ENCODE measurements around the gene CNTLN.
A peak's percentile ranks its signal among the peaks of the same experiment; 100 is the strongest.
"Not testable (repeated sequence)": the region's sequence is repeated elsewhere in the genome, so short reads cannot be mapped to it uniquely, and the experiment has no call there.

Gene CNTLN

DNA sequence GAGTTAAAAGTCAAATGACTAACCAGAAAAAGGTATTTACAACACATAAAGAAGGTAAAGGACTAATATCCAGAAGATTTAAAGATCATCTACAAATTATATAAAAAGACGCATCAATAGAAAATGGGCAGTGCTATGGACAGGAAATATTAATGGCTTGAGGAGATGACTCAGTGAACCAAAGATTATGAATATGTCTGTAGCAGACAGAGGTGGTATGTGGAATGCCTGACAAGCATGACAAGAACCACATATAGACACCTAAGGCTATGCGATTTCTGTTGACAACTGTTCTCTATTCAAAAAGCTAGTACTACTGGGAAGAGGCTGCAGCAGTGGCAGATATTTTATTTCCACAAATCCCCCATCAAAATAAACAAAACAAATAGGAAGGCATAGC, 267.0 kb downstream of the CNTLN start:
- DNase-seq (ENCODE audit: insufficient read length, low spot score) (no peak), FAIRE-seq (no peak)

- DNase-seq (ENCODE audit: insufficient read length, low spot score): no peak
- no peak for FAIRE-seq
Measured at GRCh38 chr9:17402309-17402708, 267.5 kb downstream of the CNTLN start.

GRCh38 chr9:17403539-17403938, 268.7 kb downstream of the CNTLN start:
- DNase-seq (ENCODE audit: insufficient read length, low spot score) (no peak), FAIRE-seq (no peak)

GRCh38 chr9:17414986-17415385, 280.1 kb downstream of the CNTLN start:
- DNase-seq (ENCODE audit: insufficient read length, low spot score) (no peak), FAIRE-seq (no peak)

DNA sequence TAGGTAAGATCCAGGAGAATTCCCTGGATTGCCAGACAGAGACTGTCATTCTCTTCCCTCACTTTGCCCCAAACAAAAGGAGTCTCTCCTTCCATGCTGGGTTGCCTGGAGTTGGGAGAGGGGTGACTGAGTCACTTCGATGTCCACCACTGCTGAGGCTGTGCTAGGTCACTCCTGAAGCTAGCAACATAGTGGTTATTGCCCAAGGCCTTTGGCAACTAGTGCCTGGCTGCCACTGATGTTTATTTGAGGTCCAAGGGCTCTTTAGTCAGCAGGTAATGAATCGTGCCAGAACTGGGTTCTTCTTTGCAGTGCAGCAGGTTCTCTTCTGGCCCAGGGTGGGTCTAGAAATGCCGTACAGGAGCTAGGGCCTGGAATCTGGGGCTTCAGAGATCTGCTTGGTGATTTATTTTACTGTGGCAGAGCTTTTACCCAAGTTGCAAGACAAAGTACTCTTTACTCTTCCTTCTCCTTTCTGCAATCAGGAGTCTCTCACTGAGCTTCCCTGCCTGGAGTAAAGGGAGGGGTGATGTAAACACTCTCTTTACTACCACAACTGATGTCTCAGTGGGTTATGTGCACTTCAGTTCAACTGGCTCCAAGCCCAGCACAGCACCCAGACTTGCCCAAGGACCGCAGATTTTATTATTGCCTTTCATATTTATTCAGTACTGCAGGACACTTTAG, 288.3 kb downstream of the CNTLN start:
- no peak for DNase-seq (ENCODE audit: insufficient read length, low spot score)
- FAIRE-seq: no peak

GRCh38 chr9:17423681-17424011, 288.8 kb downstream of the CNTLN start:
- DNase-seq (ENCODE audit: insufficient read length, low spot score): no peak
- no peak for FAIRE-seq

GRCh38 chr9:17425384-17425783, 290.5 kb downstream of the CNTLN start:
- no peak for FAIRE-seq

GRCh38 chr9:17433526-17433925, 298.7 kb downstream of the CNTLN start:
- DNase-seq (ENCODE audit: insufficient read length, low spot score) (no peak), FAIRE-seq (no peak)

More at GRCh38 chr9:17425384-17425783, 290.5 kb downstream of the CNTLN start:
- no peak for DNase-seq (ENCODE audit: insufficient read length, low spot score)

DNA sequence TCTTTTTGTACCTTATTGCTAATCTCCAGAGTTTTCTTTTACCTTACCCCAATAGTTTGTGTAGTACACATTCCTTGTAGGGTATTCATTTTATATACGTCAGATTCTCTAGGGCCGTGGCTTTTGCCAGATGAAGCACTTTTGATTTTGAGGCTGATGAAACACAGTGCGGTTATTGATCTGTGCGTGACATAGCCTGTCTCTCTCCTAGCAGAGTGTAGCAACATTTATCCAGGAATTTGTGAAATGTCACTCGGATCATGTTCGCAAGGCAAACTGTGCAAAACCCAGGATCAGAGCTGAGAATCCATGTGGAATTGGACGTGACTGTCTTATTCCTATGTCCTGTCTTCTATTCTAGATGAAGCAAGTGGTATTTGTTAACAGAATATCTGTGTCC, 302.0 kb downstream of the CNTLN start:
- no peak for FAIRE-seq
- DNase-seq (ENCODE audit: insufficient read length, low spot score): no peak

DNA sequence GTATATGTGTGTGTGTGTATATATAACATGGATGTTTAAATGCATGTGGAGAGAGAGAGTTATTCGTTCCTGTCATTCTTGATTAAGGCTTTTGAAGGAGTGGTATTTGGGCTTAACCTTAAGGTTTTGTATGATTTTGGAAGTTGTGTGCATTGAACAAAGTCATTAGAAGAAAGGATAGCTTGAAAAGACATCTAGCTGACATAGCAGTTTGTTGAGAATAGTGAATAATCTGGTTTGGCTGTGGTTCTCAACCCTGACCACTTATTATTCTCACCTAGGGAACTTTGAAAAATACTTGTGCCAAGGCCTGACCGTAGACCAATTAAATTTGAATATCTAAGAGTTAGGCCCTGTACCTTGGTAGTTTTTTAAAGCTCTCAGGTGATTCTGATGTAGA, 303.0 kb downstream of the CNTLN start:
- no peak for DNase-seq (ENCODE audit: insufficient read length, low spot score)
- no peak for FAIRE-seq

- not testable (repeated sequence) for FAIRE-seq; DNase-seq (ENCODE audit: insufficient read length, low spot score)
Measured at GRCh38 chr9:17445126-17445525, 310.3 kb downstream of the CNTLN start.

- no peak for FAIRE-seq
- DNase-seq (ENCODE audit: insufficient read length, low spot score): no peak
Measured at GRCh38 chr9:17453751-17454150, 318.9 kb downstream of the CNTLN start.

DNA sequence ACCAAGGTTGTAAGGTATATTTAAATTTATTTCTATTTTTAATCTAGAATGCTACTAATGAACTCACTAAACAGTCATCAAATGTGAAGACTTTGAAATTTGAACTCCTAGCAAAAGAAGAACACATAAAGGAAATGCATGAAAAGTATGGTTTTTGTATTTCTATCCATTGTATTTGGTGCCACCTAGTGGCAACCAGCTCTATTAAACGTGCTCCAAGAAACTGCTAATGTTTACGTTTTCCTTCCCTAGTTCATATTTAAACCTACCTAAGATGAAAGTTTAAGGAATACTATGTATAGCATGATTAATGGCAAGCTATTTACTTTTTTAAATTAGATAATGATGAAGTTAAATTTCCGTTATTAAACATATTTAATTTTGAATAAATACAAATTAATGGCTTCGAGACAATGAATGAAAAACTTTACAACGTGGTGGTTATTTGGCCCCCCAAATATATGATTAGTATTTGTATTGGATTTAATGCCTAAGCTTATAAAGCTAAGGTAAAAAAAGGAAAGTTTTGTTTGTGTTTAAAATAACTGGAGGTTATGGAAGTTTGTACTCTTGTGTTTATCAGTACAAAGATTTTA, 328.1 kb downstream of the CNTLN start:
- peak; percentile 6 for DNase-seq (ENCODE audit: insufficient read length, low spot score)
- no peak for FAIRE-seq

DNA sequence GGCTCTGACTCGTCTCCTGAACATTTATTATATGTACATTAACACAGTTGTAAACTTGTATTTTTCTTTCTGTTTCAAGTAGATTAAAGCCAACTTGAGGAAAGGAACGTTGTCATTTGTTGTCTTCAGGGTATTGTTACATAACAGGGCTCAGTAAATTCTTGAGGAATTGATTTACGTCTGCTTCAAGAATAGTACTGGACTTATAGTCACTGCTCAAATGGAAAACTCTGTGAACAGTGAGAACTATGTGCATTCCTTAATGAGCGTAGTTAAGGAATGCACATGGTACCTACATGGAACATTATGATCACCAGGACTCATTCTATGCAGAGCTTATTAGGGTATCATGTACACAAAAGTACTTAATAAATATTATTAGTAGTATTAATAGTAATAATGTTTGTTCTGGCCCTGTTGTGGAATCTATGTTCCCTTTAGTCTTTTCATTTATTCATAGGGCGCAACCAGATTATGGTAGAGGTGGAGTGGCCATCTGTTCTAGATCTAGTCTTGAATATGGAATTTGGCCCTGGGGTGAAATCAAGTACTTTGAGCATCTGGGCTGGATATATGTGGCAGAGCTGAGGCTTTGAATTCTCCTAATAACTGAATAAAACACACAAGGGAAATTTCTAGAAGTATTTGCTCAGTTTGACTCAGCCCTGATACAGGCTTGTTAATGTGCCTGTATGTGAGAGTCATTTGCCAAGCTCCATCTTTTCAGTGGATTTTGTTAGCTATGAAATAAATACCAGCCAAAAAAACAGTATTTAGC, 335.4 kb downstream of the CNTLN start:
- FAIRE-seq: no peak
- no peak for DNase-seq (ENCODE audit: insufficient read length, low spot score)

GRCh38 chr9:17472126-17472525, 337.3 kb downstream of the CNTLN start:
- FAIRE-seq (no peak), DNase-seq (ENCODE audit: insufficient read length, low spot score) (no peak)

- FAIRE-seq: no peak
Measured at GRCh38 chr9:17476401-17476800, 341.6 kb downstream of the CNTLN start.

GRCh38 chr9:17477816-17478215, 343.0 kb downstream of the CNTLN start:
- FAIRE-seq (no peak), DNase-seq (ENCODE audit: insufficient read length, low spot score) (no peak)

More at GRCh38 chr9:17476401-17476800, 341.6 kb downstream of the CNTLN start:
- DNase-seq (ENCODE audit: insufficient read length, low spot score): no peak

GRCh38 chr9:17480966-17481365, 346.1 kb downstream of the CNTLN start:
- DNase-seq (ENCODE audit: insufficient read length, low spot score) (no peak), FAIRE-seq (no peak)

GRCh38 chr9:17481565-17481964, 346.7 kb downstream of the CNTLN start:
- no peak for DNase-seq (ENCODE audit: insufficient read length, low spot score)

DNA sequence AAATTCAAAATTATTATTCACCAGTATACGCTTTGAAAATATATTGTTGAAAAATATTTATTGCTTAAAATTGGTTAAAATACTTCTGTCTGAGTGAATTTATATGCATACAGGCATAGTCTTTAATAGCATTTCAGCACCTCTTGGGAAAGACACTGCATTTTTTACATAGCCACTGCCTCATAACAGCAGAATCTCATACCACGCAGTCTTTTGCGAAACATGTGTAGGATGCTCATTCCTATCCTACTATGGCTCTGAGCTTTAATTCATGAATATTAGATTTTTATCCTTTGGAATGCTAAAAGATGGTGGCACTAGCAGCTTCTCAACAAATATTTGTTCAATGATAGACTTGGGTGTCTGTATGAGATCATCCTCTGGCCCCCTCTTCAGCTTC, 350.1 kb downstream of the CNTLN start:
- FAIRE-seq (no peak), DNase-seq (ENCODE audit: insufficient read length, low spot score) (no peak)

More at GRCh38 chr9:17481565-17481964, 346.7 kb downstream of the CNTLN start:
- FAIRE-seq: no peak

DNA sequence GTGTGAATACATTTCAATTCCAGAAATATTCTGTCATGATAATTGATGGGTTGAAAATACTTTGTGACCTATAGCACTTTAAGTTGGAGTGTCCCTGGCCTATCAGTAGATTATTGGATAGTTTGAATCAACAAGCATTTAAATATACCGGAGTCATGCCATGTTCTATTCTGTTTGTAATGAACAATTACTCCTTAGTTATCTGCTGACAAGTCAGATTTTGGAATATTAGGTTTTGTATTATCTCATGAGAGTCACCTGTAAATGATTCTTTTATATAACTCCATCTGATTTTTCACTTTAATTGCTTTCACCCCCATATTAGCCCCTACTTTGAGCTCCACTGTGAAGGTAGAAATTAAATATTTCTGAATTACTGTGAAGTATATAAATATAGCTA, 351.6 kb downstream of the CNTLN start:
- no peak for DNase-seq (ENCODE audit: insufficient read length, low spot score)
- no peak for FAIRE-seq

DNA sequence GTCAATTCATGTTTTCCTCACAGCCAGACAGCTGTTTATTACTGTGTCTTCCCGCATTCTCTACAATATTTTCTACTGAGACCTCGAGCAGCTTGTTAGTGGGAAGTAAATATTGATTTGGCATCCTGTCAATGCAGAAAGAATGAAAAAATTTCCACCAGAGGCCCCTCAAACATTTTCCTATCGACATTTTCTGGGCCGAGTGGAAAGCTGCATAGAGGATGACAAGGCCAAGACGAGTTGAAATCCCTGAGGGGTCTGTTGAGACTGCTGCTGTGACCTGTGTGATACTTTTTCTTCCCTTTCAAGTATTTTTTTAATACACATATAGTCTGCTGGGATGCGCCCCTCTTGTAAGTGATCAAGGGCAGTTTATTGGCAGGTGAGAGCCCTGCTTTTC, 352.6 kb downstream of the CNTLN start:
- no peak for FAIRE-seq
- DNase-seq (ENCODE audit: insufficient read length, low spot score): no peak

Data from HTR-8/SVneo (cell line).